ENCODE data around the gene HOXA13. TPM values are rescaled to one million over a fixed set of nuclear protein-coding genes. Genes with fewer than 3 reads are reported as not detected.

HOXA13 gene
- total and polyA plus RNA-seq, 4 donors = 0.02 TPM; not detected in 3

DNA sequence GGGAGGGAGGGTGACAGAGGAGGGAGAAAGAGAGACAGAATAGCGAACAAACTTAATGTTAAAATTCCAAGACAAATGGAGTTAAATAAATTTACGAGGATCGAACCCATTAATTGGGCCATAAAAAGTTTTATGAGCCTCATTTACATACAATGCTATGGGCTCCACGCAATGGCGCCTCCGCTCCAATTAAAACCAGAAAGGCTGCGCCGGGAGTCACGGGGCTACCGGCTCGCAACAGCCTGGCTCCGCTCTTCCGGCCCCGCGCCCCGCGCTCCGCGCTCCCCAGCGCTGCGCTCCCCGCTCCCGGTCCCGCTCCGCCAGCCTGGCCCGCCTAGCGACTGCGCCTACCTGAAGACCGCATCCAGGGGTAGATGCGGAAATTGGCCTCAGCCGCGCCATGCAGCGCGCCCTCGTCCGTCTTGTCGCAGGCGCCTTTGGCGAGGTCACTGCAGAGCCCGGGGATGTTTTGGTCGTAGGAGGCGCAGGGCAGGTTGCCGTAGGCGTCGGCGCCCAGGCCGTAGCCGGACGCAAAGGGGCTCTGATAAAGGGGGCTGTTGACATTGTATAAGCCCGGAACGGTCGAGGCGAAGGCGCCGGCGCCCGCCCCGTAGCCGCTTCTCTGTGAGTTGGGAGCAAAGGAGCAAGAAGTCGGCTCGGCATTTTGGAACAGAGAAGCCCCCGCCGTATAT, 43.9 kb downstream of the HOXA13 start:
- Histone ChIP-seq H3K4me1 (ENCODE audit: control insufficient read depth in 4 of 4, insufficient read depth in 4 of 4, low read length in 3 of 4) (peaks cover 14 to 39% (median 22%) of the 10 kb centered on the region in 4 donors), H3K4me3 (ENCODE audit: low read depth in 1 of 3, low read length in 3 of 3) (no peak overlapping the region), H3K9me3 (ENCODE audit: control insufficient read depth in 4 of 4, low read length in 3 of 4) (peaks cover 0 to 5% (median 0%) of the 10 kb centered on the region in 4 donors), H3K36me3 (ENCODE audit: control insufficient read depth in 4 of 4, insufficient read depth in 3 of 4, low read depth in 1 of 4, low read length in 3 of 4) (no peaks in the 10 kb centered on the region), H3K9ac (ENCODE audit: low read depth in 1 of 2, low read length in 2 of 2) (no peak overlapping the region), H3K27ac (ENCODE audit: low read depth in 1 of 2, low read length in 2 of 2) (no peak overlapping the region), H3K27me3 (ENCODE audit: control insufficient read depth in 4 of 4, insufficient read depth in 4 of 4, low read length in 3 of 4) (peaks cover 15 to 56% (median 41%) of the 10 kb centered on the region in 4 donors)
- TF ChIP-seq, protein P1, sequence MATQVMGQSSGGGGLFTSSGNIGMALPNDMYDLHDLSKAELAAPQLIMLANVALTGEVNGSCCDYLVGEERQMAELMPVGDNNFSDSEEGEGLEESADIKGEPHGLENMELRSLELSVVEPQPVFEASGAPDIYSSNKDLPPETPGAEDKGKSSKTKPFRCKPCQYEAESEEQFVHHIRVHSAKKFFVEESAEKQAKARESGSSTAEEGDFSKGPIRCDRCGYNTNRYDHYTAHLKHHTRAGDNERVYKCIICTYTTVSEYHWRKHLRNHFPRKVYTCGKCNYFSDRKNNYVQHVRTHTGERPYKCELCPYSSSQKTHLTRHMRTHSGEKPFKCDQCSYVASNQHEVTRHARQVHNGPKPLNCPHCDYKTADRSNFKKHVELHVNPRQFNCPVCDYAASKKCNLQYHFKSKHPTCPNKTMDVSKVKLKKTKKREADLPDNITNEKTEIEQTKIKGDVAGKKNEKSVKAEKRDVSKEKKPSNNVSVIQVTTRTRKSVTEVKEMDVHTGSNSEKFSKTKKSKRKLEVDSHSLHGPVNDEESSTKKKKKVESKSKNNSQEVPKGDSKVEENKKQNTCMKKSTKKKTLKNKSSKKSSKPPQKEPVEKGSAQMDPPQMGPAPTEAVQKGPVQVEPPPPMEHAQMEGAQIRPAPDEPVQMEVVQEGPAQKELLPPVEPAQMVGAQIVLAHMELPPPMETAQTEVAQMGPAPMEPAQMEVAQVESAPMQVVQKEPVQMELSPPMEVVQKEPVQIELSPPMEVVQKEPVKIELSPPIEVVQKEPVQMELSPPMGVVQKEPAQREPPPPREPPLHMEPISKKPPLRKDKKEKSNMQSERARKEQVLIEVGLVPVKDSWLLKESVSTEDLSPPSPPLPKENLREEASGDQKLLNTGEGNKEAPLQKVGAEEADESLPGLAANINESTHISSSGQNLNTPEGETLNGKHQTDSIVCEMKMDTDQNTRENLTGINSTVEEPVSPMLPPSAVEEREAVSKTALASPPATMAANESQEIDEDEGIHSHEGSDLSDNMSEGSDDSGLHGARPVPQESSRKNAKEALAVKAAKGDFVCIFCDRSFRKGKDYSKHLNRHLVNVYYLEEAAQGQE (IDR thresholded peaks at IDR 0.05) = no peak
- TF ChIP-seq TAF1 (conservative IDR thresholded peaks at IDR 0.05) (no peak), GABPA (IDR thresholded peaks at IDR 0.05 in 1 of 2, conservative IDR thresholded peaks at IDR 0.05 in 1 of 2) (no peak), EGR1 (IDR thresholded peaks at IDR 0.05; ENCODE audit: low read depth in 2 of 2) (no peak), JUND (IDR thresholded peaks at IDR 0.05) (no peak), HNF4A (conservative IDR thresholded peaks at IDR 0.05) (no peak), YY1 (IDR thresholded peaks at IDR 0.05) (no peak), SP1 (IDR thresholded peaks at IDR 0.05) (no peak), FOXA2 (IDR thresholded peaks at IDR 0.05) (no peak), NR2F2 (IDR thresholded peaks at IDR 0.05) (no peak), FOXA1 (IDR thresholded peaks at IDR 0.05) (no peak), RXRA (IDR thresholded peaks at IDR 0.05) (no peak), RAD21 (IDR thresholded peaks at IDR 0.05) (no peak), HNF4G (IDR thresholded peaks at IDR 0.05) (no peak)
- TF ChIP-seq, protein P2, sequence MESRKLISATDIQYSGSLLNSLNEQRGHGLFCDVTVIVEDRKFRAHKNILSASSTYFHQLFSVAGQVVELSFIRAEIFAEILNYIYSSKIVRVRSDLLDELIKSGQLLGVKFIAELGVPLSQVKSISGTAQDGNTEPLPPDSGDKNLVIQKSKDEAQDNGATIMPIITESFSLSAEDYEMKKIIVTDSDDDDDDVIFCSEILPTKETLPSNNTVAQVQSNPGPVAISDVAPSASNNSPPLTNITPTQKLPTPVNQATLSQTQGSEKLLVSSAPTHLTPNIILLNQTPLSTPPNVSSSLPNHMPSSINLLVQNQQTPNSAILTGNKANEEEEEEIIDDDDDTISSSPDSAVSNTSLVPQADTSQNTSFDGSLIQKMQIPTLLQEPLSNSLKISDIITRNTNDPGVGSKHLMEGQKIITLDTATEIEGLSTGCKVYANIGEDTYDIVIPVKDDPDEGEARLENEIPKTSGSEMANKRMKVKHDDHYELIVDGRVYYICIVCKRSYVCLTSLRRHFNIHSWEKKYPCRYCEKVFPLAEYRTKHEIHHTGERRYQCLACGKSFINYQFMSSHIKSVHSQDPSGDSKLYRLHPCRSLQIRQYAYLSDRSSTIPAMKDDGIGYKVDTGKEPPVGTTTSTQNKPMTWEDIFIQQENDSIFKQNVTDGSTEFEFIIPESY (IDR thresholded peaks at IDR 0.05) = no peak
- TF ChIP-seq, protein P3, sequence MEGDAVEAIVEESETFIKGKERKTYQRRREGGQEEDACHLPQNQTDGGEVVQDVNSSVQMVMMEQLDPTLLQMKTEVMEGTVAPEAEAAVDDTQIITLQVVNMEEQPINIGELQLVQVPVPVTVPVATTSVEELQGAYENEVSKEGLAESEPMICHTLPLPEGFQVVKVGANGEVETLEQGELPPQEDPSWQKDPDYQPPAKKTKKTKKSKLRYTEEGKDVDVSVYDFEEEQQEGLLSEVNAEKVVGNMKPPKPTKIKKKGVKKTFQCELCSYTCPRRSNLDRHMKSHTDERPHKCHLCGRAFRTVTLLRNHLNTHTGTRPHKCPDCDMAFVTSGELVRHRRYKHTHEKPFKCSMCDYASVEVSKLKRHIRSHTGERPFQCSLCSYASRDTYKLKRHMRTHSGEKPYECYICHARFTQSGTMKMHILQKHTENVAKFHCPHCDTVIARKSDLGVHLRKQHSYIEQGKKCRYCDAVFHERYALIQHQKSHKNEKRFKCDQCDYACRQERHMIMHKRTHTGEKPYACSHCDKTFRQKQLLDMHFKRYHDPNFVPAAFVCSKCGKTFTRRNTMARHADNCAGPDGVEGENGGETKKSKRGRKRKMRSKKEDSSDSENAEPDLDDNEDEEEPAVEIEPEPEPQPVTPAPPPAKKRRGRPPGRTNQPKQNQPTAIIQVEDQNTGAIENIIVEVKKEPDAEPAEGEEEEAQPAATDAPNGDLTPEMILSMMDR (IDR thresholded peaks at IDR 0.05; ENCODE audit: low read depth, low read length, missing input control) = no peak
- 6% methylated on average over 63 of the region's 63 CpGs for WGBS
- no peak for DNase-seq (ENCODE audit: low spot score)

Measured in liver (tissue), 9 donors.